Panc1 (cell line): Measurements from ENCODE around the gene JOSD2.
"Not testable (repeated sequence)": the region's sequence is repeated elsewhere in the genome, so short reads cannot be mapped to it uniquely, and the experiment has no call there.

Experiments used
- TCF7L2 ChIP-seq: IDR thresholded peaks from 2 replicates; pipeline ENCODE4 v1.6.1; 2011; ENCODE audit warnings: mild to moderate bottlenecking, low read depth, low read length, inconsistent platforms
- TF ChIP-seq, protein P1 (sequence below): fragments of 450-650 bp; IDR thresholded peaks from 2 replicates; pipeline ENCODE4 v1.5.1; 2017; ENCODE audit warnings: mild to moderate bottlenecking
- TF ChIP-seq, protein P2 (sequence below), 2 experiments: IDR thresholded peaks; 2 replicates each; pipeline ENCODE4 v1.6.1; 2011 to 2012; ENCODE audit warnings: low read depth in 2 of 2, control low read depth in 1 of 2, low read length in 1 of 2, mild to moderate bottlenecking in 1 of 2, moderate library complexity in 1 of 2; ENCODE audit not compliant: insufficient read depth in 1 of 2

DNA sequence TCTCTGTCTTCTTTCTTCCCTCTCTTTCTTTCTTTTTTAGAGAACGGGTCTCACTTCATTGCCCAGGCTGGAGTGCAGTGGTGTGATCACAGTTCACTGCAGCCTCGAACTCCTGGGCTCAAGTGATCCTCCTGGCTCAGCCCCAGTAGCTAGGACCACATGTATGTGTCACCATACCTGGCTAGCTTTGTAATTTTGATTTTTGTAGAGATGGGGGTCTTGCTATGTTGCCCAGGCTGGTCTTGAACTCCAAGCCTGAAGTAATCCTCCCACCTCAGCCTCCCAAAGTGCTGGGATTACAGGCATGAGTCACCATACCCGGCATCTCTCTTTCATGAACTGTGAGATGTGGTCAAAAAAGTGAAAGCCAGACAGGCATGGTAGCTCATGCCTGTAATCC lies 37.7 kb downstream of the JOSD2 start:
- TF ChIP-seq, protein P1, sequence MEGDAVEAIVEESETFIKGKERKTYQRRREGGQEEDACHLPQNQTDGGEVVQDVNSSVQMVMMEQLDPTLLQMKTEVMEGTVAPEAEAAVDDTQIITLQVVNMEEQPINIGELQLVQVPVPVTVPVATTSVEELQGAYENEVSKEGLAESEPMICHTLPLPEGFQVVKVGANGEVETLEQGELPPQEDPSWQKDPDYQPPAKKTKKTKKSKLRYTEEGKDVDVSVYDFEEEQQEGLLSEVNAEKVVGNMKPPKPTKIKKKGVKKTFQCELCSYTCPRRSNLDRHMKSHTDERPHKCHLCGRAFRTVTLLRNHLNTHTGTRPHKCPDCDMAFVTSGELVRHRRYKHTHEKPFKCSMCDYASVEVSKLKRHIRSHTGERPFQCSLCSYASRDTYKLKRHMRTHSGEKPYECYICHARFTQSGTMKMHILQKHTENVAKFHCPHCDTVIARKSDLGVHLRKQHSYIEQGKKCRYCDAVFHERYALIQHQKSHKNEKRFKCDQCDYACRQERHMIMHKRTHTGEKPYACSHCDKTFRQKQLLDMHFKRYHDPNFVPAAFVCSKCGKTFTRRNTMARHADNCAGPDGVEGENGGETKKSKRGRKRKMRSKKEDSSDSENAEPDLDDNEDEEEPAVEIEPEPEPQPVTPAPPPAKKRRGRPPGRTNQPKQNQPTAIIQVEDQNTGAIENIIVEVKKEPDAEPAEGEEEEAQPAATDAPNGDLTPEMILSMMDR = not testable (repeated sequence)
- TF ChIP-seq, protein P2, sequence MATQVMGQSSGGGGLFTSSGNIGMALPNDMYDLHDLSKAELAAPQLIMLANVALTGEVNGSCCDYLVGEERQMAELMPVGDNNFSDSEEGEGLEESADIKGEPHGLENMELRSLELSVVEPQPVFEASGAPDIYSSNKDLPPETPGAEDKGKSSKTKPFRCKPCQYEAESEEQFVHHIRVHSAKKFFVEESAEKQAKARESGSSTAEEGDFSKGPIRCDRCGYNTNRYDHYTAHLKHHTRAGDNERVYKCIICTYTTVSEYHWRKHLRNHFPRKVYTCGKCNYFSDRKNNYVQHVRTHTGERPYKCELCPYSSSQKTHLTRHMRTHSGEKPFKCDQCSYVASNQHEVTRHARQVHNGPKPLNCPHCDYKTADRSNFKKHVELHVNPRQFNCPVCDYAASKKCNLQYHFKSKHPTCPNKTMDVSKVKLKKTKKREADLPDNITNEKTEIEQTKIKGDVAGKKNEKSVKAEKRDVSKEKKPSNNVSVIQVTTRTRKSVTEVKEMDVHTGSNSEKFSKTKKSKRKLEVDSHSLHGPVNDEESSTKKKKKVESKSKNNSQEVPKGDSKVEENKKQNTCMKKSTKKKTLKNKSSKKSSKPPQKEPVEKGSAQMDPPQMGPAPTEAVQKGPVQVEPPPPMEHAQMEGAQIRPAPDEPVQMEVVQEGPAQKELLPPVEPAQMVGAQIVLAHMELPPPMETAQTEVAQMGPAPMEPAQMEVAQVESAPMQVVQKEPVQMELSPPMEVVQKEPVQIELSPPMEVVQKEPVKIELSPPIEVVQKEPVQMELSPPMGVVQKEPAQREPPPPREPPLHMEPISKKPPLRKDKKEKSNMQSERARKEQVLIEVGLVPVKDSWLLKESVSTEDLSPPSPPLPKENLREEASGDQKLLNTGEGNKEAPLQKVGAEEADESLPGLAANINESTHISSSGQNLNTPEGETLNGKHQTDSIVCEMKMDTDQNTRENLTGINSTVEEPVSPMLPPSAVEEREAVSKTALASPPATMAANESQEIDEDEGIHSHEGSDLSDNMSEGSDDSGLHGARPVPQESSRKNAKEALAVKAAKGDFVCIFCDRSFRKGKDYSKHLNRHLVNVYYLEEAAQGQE (IDR thresholded peaks at IDR 0.05; ENCODE audit: insufficient read depth in 1 of 2, low read depth in 2 of 2, low read length in 1 of 2) = not testable (repeated sequence)
- not testable (repeated sequence) for TF ChIP-seq TCF7L2
